ENCODE data around the gene CLEC20A. TPM values are rescaled to one million over a fixed set of nuclear protein-coding genes. Genes with fewer than 3 reads are reported as not detected.

The CLEC20A gene
- total RNA-seq, 1 donor: not detected

DNA sequence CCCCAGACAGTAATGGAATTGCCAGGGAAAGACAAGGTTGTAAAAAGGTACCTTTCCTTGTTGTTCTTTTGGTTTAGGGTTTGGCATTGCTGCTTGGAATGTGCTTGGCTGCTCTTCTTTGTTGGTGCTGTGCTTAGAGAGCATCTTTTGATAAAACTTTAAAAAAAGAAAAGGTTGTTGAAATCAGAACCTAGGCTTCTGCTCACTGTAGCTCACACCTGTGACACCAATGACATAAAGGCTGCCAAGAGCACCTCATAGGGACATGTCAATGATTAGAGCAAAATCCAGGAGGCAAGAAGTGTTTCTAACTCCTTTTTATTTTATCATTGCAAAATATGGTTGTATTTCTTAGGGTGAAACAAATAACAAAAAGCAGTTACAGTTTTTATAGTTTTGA lies 28.9 kb downstream of the CLEC20A start:
- TF ChIP-seq, protein P1, sequence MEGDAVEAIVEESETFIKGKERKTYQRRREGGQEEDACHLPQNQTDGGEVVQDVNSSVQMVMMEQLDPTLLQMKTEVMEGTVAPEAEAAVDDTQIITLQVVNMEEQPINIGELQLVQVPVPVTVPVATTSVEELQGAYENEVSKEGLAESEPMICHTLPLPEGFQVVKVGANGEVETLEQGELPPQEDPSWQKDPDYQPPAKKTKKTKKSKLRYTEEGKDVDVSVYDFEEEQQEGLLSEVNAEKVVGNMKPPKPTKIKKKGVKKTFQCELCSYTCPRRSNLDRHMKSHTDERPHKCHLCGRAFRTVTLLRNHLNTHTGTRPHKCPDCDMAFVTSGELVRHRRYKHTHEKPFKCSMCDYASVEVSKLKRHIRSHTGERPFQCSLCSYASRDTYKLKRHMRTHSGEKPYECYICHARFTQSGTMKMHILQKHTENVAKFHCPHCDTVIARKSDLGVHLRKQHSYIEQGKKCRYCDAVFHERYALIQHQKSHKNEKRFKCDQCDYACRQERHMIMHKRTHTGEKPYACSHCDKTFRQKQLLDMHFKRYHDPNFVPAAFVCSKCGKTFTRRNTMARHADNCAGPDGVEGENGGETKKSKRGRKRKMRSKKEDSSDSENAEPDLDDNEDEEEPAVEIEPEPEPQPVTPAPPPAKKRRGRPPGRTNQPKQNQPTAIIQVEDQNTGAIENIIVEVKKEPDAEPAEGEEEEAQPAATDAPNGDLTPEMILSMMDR (IDR thresholded peaks at IDR 0.05; ENCODE audit: insufficient read depth, low read length): no peak
- no peak overlapping the region for H3K4me3 ChIP-seq (ENCODE audit: low read depth, low read length)
- DNase-seq (ENCODE audit: low read depth): no peak

DNA sequence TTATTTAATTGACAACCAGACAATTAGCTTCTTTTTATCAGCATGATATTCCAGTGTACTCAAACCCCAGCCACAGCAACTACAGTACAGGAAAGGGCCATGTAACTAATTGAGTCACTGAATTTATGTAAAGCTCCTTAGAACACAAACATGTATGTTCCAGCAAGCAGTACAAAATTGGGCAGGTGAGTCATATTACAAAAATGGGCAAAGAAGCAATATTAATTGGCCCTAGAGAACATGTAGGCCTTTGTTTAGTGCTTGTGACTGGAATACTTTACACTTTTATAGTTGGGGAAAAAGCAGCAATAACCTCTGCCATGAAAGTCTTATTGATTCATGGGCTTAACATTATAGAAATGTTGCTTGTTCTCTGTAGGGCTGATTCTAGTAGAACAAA lies 31.8 kb downstream of the CLEC20A start:
- peak; percentile 59 for DNase-seq (ENCODE audit: low read depth)
- TF ChIP-seq, protein P1 (IDR thresholded peaks at IDR 0.05; ENCODE audit: insufficient read depth, low read length): no peak
- H3K4me3 ChIP-seq (ENCODE audit: low read depth, low read length): no peak overlapping the region

DNA sequence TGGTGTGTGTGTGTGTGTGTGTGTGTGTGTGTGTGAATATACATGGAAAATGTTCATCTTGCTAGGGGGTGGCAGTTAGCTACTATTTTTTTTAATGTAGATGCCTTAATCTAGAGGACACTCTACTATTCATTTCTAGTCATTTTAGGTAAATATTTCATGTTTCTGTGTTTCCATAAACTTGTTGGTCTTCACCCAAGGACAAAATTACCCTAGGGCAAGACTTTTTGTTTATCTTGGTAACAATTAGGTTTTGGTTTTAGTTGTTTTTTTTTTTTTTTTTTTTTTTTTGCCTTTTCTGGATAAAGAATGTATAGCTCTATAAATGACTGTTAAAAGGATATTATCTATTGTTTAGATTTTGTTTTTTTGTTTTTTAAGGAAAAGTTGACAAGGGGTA lies 32.2 kb downstream of the CLEC20A start:
- no peak for DNase-seq (ENCODE audit: low read depth)
- TF ChIP-seq, protein P1 (IDR thresholded peaks at IDR 0.05; ENCODE audit: insufficient read depth, low read length): no peak
- H3K4me3 ChIP-seq (ENCODE audit: low read depth, low read length): no peak overlapping the region

DNA sequence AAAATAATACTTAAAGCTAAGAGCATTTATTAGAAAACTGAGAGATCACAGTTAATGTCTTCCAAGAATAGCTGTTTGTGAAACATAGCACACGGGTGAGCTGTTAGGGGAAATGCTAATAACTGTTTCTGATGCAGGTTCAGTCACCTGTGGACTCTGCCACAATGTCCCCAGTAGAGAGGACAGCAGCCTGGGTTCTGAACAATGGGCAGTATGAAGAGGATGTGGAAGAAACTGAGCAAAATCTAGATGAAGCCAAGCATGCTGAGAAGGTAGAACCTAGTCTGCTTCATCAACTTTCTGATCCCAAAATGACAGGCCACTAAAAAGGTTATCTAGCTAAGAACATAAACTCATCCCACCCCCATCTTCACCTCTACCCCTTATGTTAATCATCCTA lies 32.6 kb downstream of the CLEC20A start:
- no peak overlapping the region for H3K4me3 ChIP-seq (ENCODE audit: low read depth, low read length)
- DNase-seq (ENCODE audit: low read depth): no peak
- TF ChIP-seq, protein P1 (IDR thresholded peaks at IDR 0.05; ENCODE audit: insufficient read depth, low read length): no peak

DNA sequence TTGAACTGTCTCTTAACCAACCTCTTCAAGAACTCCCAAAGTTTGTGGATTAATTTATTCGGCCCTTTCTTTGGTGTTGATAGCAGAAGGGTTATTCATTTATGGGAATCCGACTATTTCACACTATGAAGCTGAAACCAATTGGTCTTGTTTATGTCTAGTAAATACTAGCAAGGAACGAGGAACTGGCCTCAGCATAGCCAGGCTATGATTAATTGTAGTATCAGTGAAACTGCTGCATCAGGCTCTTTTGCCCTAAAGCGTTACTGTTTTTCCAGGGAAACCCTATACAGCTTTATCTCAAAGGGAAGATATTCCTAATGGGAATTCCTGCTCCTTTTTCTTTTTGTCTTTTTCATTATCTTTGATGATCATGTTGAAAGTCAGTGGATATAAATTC lies 35.1 kb downstream of the CLEC20A start:
- DNase-seq (ENCODE audit: low read depth): no peak
- TF ChIP-seq, protein P1 (IDR thresholded peaks at IDR 0.05; ENCODE audit: insufficient read depth, low read length): no peak
- H3K4me3 ChIP-seq (ENCODE audit: low read depth, low read length): no peak overlapping the region

DNA sequence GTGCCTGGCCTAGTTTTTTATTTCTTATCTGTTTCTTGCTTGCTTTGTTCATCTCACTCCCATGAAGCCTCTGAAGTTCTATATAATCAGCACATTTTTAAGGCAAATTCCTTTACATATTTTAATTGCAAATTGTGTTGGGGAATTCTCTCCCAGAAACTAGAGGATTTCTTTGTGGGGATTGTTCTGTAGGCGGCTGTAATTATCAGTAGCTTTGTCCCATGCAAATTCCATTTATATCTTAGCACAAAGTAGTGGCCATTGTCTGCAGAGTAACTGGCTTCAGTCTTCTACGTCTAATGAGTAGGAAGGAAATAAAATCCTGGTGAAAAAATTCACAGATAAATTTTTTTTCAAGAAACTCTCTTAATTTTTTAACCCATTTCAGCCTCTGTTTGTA lies 35.7 kb downstream of the CLEC20A start:
- no peak overlapping the region for H3K4me3 ChIP-seq (ENCODE audit: low read depth, low read length)
- TF ChIP-seq, protein P1 (IDR thresholded peaks at IDR 0.05; ENCODE audit: insufficient read depth, low read length): no peak
- DNase-seq (ENCODE audit: low read depth): no peak

DNA sequence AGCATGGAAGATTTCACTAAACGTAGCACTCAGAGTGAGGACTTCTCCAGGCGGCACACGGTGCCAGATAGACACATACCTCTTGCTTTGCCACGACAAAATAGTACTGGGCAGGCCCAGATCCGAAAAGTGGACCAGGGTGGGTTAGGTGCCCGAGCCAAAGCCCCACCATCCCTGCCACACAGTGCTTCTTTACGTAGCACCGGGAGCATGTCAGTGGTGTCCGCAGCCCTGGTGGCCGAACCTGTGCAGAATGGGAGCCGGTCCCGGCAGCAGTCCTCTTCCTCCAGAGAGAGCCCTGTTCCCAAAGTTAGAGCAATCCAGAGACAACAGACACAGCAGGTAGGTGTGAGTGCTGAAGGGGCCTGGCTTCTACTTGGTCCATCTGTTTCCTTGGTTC lies 38.6 kb downstream of the CLEC20A start:
- H3K4me3 ChIP-seq (ENCODE audit: low read depth, low read length): no peak overlapping the region
- DNase-seq (ENCODE audit: low read depth): no peak
- TF ChIP-seq, protein P1 (IDR thresholded peaks at IDR 0.05; ENCODE audit: insufficient read depth, low read length): no peak

Data from fibroblast of the aortic adventitia (primary cell).